GM15510 (cell line): ENCODE data around the gene SRSF1.

ENCODE experiments used
- POLR2A ChIP-seq: IDR thresholded peaks from 3 replicates; pipeline ENCODE4 v1.6.1; 2011; ENCODE audit warnings: borderline replicate concordance; ENCODE audit not compliant: insufficient read length; ENCODE audit errors: extremely low read depth

SRSF1 gene

DNA sequence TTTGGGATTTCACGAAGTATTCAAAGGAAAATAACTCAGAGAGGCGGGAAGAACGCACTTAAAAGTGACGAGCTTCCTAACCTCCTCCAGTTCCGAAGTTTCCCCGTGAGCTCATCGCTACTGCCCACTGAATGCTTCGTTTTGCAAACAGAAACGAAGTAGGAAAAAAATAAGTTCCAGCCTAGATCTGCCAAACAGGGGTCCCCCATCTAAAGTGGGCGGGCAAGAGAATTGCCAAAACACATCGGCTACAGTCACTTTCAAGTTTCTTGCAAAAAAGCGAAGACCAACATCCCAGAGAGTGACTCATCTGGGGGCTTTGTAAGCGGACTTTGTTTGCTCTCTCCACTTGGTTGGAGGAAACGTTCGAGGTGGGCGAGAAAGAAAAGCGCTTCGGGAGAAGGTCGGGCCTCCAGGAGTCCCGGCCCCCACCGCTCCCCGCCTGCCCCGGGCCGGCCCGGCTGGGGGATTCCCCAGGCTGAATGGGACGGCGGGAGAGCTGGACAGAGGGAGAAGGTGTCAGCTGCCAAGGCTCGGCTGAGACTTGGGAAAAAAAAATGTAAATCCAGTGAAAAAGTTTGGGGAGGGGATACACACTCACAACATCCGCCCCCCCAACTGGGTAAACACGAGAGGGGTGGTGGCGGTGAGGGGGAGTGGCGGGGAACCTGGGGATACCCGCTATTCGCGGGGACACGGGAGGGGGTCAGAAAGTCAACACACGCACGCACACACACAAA lies 20.0 kb downstream of the SRSF1 start:
- no peak for TF ChIP-seq POLR2A

DNA sequence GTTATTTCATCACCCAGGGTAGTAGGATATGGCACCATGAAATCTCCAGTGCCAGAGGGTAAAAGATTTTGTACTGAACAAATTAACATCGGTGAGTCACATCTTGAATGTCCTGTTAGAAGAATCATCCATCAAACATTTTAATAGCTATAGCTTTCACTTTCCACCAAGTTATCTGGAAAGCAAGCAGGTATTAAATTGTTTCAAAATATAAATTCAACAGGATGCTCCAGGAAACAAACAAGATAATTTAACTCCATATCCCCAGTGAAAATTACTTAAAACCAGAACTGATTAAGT lies 21.4 kb downstream of the SRSF1 start:
- TF ChIP-seq POLR2A: no peak

DNA sequence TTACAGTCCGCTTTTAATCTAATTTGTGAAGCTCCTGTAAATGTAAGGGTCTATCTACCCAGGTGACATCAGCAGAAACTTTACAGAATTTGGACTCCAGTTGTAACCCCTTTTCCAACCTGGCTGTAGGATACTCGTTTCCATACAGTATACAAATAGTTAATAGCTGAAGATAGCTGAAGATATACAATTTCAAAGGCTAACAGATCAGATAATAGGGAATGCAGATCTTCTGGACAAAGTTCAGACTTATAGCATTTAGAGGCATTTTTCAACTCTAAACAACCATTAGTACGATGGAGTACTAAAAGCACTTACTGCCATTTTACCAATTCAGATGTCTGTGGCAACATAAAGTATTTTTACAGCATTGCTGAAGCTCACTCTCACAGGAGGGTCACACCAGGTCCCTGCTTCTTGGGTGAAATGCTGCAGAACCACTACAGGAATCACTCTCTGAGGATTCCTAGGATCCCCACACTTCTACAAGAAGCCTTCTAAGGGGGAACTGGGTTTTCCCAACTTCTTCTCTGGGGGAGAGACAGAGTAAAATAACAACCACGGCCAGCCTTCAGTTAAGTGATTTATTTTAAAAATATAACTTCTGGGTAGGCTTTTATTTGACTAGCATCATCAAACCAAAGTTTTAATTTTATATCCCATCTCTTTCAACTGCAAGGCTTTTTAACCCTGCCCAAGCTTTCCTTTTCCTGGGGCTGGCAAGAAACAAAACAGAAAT lies 21.9 kb downstream of the SRSF1 start:
- TF ChIP-seq POLR2A: no peak

DNA sequence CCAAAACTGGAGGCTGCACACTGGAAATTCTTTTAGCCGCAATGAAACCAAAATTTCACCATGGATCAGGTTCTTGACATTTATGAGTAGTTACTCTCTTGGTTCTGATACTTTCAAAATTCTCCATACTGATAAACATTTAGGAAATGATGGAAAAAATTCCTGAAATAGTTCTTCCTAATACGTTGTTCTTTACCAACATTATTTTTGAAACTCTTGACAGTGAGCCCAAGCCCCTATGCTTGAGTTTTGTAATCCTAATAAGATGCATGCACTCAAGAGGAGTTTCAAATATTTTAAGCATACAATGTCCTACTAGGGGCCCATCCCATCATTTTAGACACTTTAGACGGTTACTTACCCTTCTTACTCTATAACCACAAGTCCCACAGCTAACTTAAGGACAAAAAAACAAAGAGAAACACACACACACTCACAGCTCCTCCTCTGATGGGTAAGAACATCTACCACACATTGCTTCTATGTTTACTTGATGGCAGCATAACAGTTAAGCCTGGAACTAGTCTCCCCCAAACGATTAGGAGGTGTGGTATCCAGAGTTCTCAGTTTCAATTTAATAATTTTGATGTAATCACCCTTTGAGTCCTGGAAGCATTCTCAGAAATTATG lies 22.7 kb downstream of the SRSF1 start:
- TF ChIP-seq POLR2A: no peak

DNA sequence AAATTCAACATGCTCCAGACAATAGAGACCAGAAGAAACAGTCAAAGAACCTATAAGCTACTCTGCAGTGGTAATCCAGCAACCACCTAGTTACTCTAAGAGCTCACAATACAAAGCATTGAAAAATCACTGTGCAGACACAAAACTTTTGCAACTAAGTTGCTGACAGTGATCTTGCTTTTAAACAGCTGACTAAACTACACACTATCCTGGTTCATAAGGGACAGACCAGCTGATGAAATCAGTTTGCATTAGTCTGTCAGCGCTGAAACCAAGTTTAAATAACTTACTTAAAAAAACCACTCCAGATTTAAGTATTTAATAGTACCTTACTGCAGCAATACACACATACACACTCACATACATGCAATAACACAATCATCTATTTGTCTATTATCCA lies 23.6 kb downstream of the SRSF1 start:
- TF ChIP-seq POLR2A: no peak

DNA sequence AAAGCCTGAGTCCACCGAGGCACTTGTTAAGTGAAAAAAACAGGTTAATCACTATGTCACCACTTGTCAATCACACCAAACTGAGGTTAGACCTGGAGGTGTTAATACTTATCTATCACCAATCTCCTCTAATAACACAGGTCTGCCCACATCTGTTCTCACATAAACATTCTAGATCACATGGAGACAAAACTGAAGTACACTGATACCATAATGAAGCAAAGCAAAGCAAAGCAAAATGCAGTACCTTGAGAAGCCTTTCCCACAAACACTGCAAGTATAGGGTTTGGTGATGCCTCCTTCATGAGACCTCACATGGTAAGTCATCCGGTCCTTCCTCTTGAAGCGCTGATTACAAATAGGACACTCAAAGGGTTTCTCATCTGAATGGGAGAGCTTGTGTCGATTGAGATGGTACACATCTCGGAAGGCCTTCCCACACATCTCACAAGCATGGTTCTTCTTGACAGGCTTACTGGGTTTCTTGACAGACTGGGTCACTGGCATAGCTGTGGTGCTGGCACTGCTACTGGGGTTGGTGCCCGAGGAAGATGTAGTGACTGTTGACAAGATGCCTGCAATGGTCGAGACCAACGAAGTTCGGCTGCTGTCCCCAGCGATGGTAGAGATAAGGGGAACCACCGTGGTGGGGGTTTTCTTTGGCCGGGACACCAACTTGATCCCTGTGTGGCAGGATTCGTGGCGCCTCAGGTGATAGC lies 24.4 kb downstream of the SRSF1 start:
- TF ChIP-seq POLR2A: no peak

DNA sequence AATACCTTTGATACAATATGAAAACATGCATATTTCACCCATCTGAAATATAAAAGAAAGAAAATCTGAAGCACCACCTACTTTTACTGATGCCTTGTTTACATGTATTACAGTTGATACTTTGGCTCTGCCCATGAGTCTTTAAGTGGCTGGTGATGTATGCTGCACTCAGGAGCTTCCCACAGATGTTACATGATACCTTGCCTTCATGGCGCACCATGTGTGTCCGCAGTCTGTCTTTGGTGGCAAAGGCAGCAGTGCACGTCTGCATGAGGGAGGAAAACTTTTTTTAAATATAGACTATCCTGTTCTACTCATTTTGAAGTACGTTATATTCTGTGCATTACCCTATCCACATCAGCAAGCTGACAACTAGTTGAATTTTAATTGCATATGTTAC lies 26.5 kb downstream of the SRSF1 start:
- TF ChIP-seq POLR2A: no peak

DNA sequence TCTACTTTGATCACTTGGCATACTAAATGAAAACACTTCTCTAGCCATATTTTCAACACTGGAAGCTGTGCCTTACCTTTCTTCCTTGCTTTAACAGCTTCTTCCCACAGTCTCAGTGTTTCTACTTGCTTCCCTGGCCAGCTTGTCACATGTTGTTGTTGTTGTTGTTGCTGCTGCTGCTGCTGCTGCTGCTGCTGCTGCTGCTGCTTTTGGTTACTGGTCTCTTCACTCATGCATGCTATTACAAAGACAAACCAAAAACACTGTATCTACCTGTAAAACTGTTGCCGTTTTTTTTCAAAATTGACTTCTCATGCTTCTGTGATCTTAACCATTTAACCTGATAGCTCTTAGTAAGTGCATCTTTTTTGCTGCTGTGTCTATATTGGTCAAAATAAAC lies 28.0 kb downstream of the SRSF1 start:
- TF ChIP-seq POLR2A: no peak

DNA sequence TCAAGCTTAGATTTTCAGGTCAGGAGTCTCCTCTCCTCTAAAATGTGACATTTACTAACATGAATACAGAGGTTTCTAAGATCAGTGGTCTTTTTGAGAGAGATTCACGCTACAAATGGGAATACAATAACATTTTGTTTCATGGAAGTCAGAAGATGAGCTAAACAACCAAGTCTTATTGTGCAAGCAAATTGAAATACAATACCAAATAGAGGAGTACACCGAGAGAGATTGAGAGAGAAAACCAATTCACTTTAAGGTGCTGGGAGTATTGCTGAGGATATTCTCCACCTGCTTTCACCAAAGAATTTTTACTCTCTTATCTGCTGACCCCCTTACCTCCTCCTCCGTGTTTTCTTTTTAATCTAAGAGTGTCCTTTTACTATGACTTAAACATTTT lies 30.5 kb downstream of the SRSF1 start:
- TF ChIP-seq POLR2A: no peak

DNA sequence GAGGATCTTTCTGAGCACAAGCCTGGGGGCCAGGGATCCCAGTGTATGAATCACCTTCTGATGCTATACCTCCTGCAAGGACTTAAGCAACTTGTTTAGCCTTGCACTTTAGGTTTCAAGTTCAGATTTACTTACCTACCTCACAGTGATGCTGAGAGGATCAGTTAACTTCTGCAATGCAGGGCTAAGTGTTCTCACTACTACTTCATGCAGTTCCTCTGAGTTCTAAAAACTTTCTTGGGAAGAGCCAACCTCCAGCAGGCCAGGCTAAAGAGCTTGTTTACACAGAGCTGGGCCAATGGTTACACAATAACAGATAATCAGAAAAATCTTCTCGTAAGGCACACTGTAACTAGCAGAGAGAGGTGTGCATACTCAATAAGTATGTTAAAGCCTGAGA lies 32.0 kb downstream of the SRSF1 start:
- no peak for TF ChIP-seq POLR2A

DNA sequence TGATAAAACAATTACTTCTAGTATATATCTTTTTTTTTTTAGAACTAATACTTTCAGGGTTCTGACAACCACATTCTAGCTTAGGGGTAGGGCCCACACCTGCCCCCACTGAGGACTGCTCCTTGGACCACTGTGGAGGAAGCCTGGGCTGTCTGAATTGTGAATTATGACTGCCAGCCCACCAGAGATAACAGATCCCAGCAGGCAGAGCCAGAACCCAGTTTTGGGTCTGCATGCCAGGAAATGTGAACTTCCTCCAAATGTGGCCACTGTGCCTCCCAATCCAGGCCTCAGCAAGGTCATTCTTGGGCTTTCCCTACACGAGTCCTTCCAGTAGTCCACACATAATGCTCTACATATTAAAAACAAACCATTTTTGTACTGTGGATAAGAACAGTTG lies 34.9 kb downstream of the SRSF1 start:
- TF ChIP-seq POLR2A: no peak

DNA sequence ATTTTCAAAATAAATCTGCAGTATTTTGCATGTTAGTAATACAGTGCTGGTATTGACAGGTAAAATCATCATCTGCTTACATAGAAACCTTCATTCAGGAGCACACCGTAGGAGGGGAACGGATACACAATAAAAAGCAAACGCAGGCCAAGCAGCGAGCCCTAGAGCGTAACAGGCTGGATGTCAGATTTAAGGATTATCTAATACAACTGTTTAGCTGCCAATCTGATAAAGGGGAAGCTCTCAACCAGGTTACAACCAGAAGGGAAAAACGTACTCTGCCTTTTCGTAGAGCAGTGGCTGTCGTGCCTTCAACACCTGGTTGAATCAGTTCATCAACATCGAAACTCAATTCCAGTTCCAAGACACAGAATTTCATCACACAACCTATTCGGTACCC lies 35.5 kb downstream of the SRSF1 start:
- no peak for TF ChIP-seq POLR2A

DNA sequence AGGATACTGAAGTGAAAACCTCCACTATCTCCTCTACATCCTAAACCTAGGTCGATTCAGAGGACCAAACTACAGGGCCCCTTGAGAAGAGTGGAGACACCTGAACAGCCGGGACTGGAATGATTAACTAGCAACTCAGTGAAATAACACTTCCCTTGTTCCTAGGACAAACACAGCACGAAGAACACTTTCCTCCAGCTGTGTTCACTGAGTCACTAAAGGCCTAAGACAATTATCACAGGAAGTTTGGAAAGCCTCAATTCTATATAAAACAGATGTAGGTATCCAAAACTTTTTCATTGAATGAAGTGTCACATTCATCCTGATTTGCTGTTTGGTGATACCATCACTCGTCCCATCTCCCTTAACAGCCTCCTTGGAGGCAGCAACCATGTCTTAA lies 36.3 kb downstream of the SRSF1 start:
- TF ChIP-seq POLR2A: no peak

DNA sequence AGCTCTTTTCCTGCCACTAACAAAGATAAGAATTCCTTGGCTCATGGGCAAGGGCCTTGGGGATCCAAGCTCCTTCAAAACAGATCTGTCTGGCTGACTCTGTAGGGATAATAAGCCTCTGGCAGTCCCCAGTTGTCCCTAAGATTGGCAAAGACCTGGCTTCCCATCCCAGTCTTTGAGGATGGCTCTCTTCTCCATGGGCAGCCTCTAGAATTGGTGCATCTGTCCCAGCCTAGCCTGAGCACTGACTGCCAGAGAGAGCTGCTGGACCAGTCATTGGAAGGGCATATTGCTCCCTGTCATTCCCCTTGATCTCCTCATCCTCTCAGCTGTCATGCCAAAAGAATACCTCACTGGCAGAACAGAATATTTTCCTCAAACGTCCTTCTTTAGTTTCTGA lies 38.6 kb downstream of the SRSF1 start:
- no peak for TF ChIP-seq POLR2A

DNA sequence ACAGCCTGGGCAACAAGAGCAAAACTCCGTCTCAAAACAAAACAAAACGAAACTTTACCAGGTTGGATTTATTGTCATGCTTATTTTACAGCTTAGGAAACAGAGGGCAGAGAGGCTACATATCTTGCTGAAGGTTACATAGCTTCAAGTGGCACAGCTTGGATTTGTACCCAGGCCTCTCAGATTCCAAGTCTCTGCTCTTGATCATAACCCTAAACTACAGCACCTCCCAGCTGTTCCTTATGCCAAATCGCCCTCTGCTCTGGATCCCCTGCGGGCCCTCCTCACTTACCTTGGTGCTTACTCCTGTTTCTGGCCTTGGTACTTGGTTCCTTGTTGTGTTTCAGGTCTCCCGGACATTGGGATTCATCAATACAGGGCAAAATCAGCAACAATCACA lies 40.2 kb downstream of the SRSF1 start:
- TF ChIP-seq POLR2A: no peak

DNA sequence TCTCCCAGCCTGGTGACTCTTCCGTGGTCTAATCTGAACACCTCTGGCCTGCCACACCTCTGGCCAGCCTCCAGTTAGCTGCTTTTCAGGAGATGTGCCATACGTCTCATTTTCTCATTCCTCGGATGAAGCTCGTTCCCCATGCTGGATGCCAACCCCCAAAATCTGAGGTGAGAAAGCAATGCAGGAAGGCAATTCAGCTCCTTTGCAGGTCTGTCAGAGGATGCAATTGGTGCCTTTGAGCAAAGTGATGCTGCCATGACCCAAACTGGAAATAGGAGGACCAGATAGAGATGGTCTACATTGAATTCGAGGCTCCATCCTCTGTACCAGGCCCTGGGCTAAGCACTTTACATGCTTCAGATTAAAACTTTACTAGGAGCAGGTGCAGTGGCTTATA lies 40.8 kb downstream of the SRSF1 start:
- TF ChIP-seq POLR2A: no peak

DNA sequence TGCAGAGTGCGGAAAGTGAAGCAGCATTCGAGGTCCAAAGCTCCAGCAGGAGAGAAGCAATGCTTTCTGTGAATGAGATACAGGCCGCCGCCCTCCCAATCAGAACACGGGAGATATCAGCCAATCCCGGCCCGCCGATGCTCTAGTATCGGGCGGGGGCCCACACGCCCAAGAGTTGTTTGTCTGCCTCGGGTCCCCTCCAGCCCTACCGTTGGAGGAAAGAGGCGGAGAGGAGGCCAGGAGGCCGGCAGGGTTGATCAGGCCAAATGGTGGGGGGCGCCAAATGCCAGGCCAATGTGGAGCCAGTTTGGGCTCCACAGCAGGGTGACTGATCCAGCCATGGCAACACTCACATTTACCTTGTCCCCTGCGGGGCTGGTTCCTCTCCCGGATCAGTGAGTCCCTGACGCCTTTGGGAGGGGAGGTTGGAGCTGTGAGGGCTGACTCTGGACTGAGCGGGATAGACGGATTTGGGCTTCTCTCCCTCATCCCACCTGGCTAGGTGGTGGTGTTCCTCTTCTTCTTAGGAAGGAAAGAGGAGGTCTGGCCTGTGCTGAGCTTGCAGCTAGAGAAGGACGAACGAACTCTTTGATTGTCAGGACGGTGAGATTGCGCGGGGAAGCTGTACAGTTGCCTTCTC lies 41.4 kb downstream of the SRSF1 start:
- TF ChIP-seq POLR2A: no peak
